Astrocyte (in vitro differentiated cells and primary cell): ENCODE measurements around the gene AK8. TPM values are rescaled to one million over a fixed set of nuclear protein-coding genes. Genes with fewer than 3 reads are reported as not detected.

Source experiments
- DNase-seq: peaks from one replicate; pipeline ENCODE4 v3.0.0-alpha.2; 2010; ENCODE audit warnings: low read depth
- FAIRE-seq: peaks from 2 replicates; lab custom pipeline; 2011; peaks lifted over from hg19 to GRCh38; lab: Jason Lieb, UNC
- H2AFZ ChIP-seq: 2 replicates; pipeline ENCODE4 v1.6.0; 2012; ENCODE audit warnings: low read depth, low read length, inconsistent platforms
- H3K27ac ChIP-seq: 2 replicates; pipeline ENCODE4 v1.5.1; 2011; ENCODE audit warnings: low read depth, low read length, inconsistent platforms
- H3K27me3 ChIP-seq: 2 replicates; pipeline ENCODE4 v1.6.0; 2011; ENCODE audit warnings: low read length, inconsistent platforms; ENCODE audit not compliant: insufficient read depth
- H3K36me3 ChIP-seq: 2 replicates; pipeline ENCODE4 v1.5.1; 2011; ENCODE audit warnings: low read length, inconsistent platforms; ENCODE audit not compliant: insufficient read depth
- H3K4me1 ChIP-seq: 2 replicates; pipeline ENCODE4 v1.5.1; 2011; ENCODE audit warnings: low read length, inconsistent platforms; ENCODE audit not compliant: insufficient read depth
- H3K4me2 ChIP-seq: 2 replicates; pipeline ENCODE4 v1.6.0; 2012; ENCODE audit warnings: low read length, inconsistent platforms
- H3K4me3 ChIP-seq: 2 replicates; pipeline ENCODE4 v1.5.1; 2011; ENCODE audit warnings: low read depth, mild to moderate bottlenecking, low read length, inconsistent platforms; ENCODE audit not compliant: insufficient read depth
- H3K79me2 ChIP-seq: 2 replicates; pipeline ENCODE4 v1.6.0; 2012; ENCODE audit warnings: mild to moderate bottlenecking, low read length, inconsistent platforms; ENCODE audit not compliant: insufficient read depth
- H3K9ac ChIP-seq: 2 replicates; pipeline ENCODE4 v1.6.0; 2012; ENCODE audit warnings: mild to moderate bottlenecking, low read length, inconsistent platforms
- H3K9me3 ChIP-seq: 2 replicates; pipeline ENCODE4 v1.5.1; 2012; ENCODE audit warnings: low read depth, mild to moderate bottlenecking, low read length, inconsistent platforms; ENCODE audit not compliant: insufficient read depth
- H4K20me1 ChIP-seq: 2 replicates; pipeline ENCODE4 v1.6.0; 2012; ENCODE audit warnings: low read length, inconsistent platforms; ENCODE audit not compliant: insufficient read depth
- H3K27ac Mint-ChIP-seq: one replicate; pipeline ENCODE4 v1.8.0; 2021; ENCODE audit warnings: mild to moderate bottlenecking, mixed read lengths; ENCODE audit not compliant: unreplicated experiment
- H3K27me3 Mint-ChIP-seq: one replicate; pipeline ENCODE4 v1.8.0; 2021; ENCODE audit warnings: low read depth, mixed read lengths; ENCODE audit not compliant: unreplicated experiment
- H3K36me3 Mint-ChIP-seq: one replicate; pipeline ENCODE4 v1.8.0; 2021; ENCODE audit warnings: low read depth, mixed read lengths; ENCODE audit not compliant: unreplicated experiment
- H3K4me1 Mint-ChIP-seq: one replicate; pipeline ENCODE4 v1.8.0; 2021; ENCODE audit warnings: low read depth, mixed read lengths; ENCODE audit not compliant: unreplicated experiment
- H3K4me3 Mint-ChIP-seq: one replicate; pipeline ENCODE4 v1.8.0; 2021; ENCODE audit warnings: mild to moderate bottlenecking, moderate library complexity, mixed read lengths; ENCODE audit not compliant: unreplicated experiment
- H3K9me3 Mint-ChIP-seq: one replicate; pipeline ENCODE4 v1.8.0; 2021; ENCODE audit warnings: mild to moderate bottlenecking, mixed read lengths; ENCODE audit not compliant: unreplicated experiment
- EZH2 ChIP-seq: IDR thresholded peaks from 2 replicates; pipeline ENCODE4 v1.6.1; 2012; ENCODE audit warnings: mild to moderate bottlenecking, low read length, inconsistent platforms; ENCODE audit not compliant: insufficient read depth
- total RNA-seq: library from RNA; stranded (reverse); gene quantifications from 2 replicates; pipeline ENCODE4 v1.2.1, GENCODE V29; 2021
- TF ChIP-seq, protein P1 (sequence below): IDR thresholded peaks from 2 replicates; pipeline ENCODE4 v1.5.1; 2011; ENCODE audit warnings: low read depth, mild to moderate bottlenecking, inconsistent platforms, low read length, moderate library complexity; ENCODE audit not compliant: insufficient read depth

The AK8 gene
- total RNA-seq, 1 donor from 2014 or later: 0.27 TPM

GRCh38 chr9:132729235-132729890, 148.7 kb downstream of the AK8 start:
- no peak for FAIRE-seq
- H3K27ac Mint-ChIP-seq: no peak overlapping the region

DNA sequence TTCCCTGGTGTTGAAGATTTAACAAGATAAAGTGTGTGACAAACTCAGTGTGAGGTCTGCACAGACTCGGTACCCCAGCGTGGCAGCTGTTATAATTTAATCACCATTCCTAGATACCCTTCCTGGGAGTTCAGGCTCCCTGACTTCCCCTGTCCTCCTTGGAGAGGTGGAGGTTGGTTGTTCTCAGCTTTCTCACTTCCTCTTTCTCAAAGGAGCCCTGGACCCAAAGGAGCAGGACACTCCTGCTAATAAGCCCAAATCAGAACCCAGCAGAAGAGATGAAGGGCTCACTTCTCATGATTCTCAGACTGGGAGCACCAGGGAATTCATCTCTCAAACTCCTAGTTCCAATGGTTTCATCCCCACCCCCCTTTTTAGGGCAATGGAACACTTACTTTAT, 149.6 kb downstream of the AK8 start:
- TF ChIP-seq, protein P1, sequence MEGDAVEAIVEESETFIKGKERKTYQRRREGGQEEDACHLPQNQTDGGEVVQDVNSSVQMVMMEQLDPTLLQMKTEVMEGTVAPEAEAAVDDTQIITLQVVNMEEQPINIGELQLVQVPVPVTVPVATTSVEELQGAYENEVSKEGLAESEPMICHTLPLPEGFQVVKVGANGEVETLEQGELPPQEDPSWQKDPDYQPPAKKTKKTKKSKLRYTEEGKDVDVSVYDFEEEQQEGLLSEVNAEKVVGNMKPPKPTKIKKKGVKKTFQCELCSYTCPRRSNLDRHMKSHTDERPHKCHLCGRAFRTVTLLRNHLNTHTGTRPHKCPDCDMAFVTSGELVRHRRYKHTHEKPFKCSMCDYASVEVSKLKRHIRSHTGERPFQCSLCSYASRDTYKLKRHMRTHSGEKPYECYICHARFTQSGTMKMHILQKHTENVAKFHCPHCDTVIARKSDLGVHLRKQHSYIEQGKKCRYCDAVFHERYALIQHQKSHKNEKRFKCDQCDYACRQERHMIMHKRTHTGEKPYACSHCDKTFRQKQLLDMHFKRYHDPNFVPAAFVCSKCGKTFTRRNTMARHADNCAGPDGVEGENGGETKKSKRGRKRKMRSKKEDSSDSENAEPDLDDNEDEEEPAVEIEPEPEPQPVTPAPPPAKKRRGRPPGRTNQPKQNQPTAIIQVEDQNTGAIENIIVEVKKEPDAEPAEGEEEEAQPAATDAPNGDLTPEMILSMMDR: no peak
- TF ChIP-seq EZH2: no peak
- H3K27me3 Mint-ChIP-seq: peaks cover 39% of the 10 kb centered on the region
- H3K27ac Mint-ChIP-seq: no peak overlapping the region
- no peak overlapping the region for H3K4me3 Mint-ChIP-seq
- no peaks in the 10 kb centered on the region for H3K36me3 Mint-ChIP-seq
- Histone ChIP-seq H3K9me3 (no peaks in the 10 kb centered on the region), H3K9ac (no peak overlapping the region), H3K36me3 (no peaks in the 10 kb centered on the region), H3K4me3 (no peak overlapping the region), H4K20me1 (no peaks in the 10 kb centered on the region), H3K4me2 (no peak overlapping the region), H3K27me3 (peaks cover 13% of the 10 kb centered on the region), H3K4me1 (no peaks in the 10 kb centered on the region), H2AFZ (no peak overlapping the region), H3K27ac (no peak overlapping the region), H3K79me2 (no peaks in the 10 kb centered on the region)
- H3K9me3 Mint-ChIP-seq: peaks cover 8% of the 10 kb centered on the region
- peaks cover 9% of the 10 kb centered on the region for H3K4me1 Mint-ChIP-seq
- DNase-seq (no peak), FAIRE-seq (no peak)

More at GRCh38 chr9:132729235-132729890, 148.7 kb downstream of the AK8 start:
- no peaks in the 10 kb centered on the region for H3K79me2 ChIP-seq
- H3K36me3 ChIP-seq: no peaks in the 10 kb centered on the region
- H3K4me3 ChIP-seq: no peak overlapping the region
- DNase-seq: no peak
- no peak overlapping the region for H3K9ac ChIP-seq
- peaks cover 40% of the 10 kb centered on the region for H3K27me3 Mint-ChIP-seq
- no peaks in the 10 kb centered on the region for H4K20me1 ChIP-seq
- H3K36me3 Mint-ChIP-seq: no peaks in the 10 kb centered on the region
- H3K4me1 ChIP-seq: no peaks in the 10 kb centered on the region
- peaks cover 8% of the 10 kb centered on the region for H3K9me3 Mint-ChIP-seq
- H3K4me3 Mint-ChIP-seq: no peak overlapping the region
- peaks cover 13% of the 10 kb centered on the region for H3K27me3 ChIP-seq
- H3K4me2 ChIP-seq: no peak overlapping the region
- H3K27ac ChIP-seq: no peak overlapping the region
- peaks cover 9% of the 10 kb centered on the region for H3K4me1 Mint-ChIP-seq
- no peaks in the 10 kb centered on the region for H3K9me3 ChIP-seq
- no peak overlapping the region for H2AFZ ChIP-seq
- no peak for TF ChIP-seq EZH2
- TF ChIP-seq, protein P1: no peak

- H3K27ac Mint-ChIP-seq: no peak overlapping the region
- H3K79me2 ChIP-seq: no peaks in the 10 kb centered on the region
- H3K4me1 ChIP-seq: no peaks in the 10 kb centered on the region
- no peak overlapping the region for H2AFZ ChIP-seq
- FAIRE-seq (no peak), DNase-seq (no peak)
- H3K4me2 ChIP-seq: no peak overlapping the region
- H3K36me3 ChIP-seq: no peaks in the 10 kb centered on the region
- peaks cover 39% of the 10 kb centered on the region for H3K27me3 Mint-ChIP-seq
- H3K27me3 ChIP-seq: peaks cover 13% of the 10 kb centered on the region
- H3K4me3 Mint-ChIP-seq: no peak overlapping the region
- H3K4me3 ChIP-seq: no peak overlapping the region
- peaks cover 9% of the 10 kb centered on the region for H3K4me1 Mint-ChIP-seq
- no peak overlapping the region for H3K27ac ChIP-seq
- H3K9me3 Mint-ChIP-seq: peaks cover 8% of the 10 kb centered on the region
- no peaks in the 10 kb centered on the region for H3K9me3 ChIP-seq
- no peaks in the 10 kb centered on the region for H4K20me1 ChIP-seq
- no peak overlapping the region for H3K9ac ChIP-seq
- H3K36me3 Mint-ChIP-seq: no peaks in the 10 kb centered on the region
- no peak for TF ChIP-seq EZH2
- TF ChIP-seq, protein P1: no peak
Measured at GRCh38 chr9:132728071-132728470, 150.0 kb downstream of the AK8 start.
